HepG2 (cell line): ENCODE data around the gene CDH13. TPM values are rescaled to one million over a fixed set of nuclear protein-coding genes. Genes with fewer than 3 reads are reported as not detected.

Experiments used
- ATAC-seq: fragments of 200-7000 bp; cut with Tn5 transposase; 3 replicates; pipeline ENCODE4 v1.9.1; 2020; ENCODE audit warnings: mild to moderate bottlenecking, moderate library complexity
- BruUV-seq: library from RNA; stranded (reverse); fragments of 400-500 nt; replicated peaks from 2 replicates; lab custom pipeline; 2021; lab: Mats Ljungman, UMichigan
- CTCF ChIA-PET: fragments of 300-600 bp; formaldehyde crosslinking; extraction: SDS; loops from one replicate; lab custom pipeline; 2021; ENCODE audit warnings: low total read pairs, inconsistent platforms, low intra/inter-chr PET ratio; lab: Yijun Ruan, JAX
- POLR2A ChIA-PET: fragments of 350-600 bp; sonication (Branson Sonifier 250); formaldehyde crosslinking; loops from one replicate; lab custom pipeline; 2020; ENCODE audit warnings: antibody characterized with exemption, inconsistent platforms; lab: Yijun Ruan, JAX
- DNase-seq: peaks from one replicate; pipeline ENCODE4 v3.0.0-alpha.2; 2015; ENCODE audit warnings: low spot score
- FAIRE-seq: peaks from 3 replicates; lab custom pipeline; 2011; peaks lifted over from hg19 to GRCh38; lab: Jason Lieb, UNC
- H2AFZ ChIP-seq: one replicate; pipeline ENCODE4 v1.6.1; 2011; ENCODE audit warnings: low read length, inconsistent platforms
- H3K27ac ChIP-seq: fragments of 300-600 bp; 3 replicates; pipeline ENCODE4 v1.8.0; 2011; ENCODE audit warnings: mixed run types, mild to moderate bottlenecking, mixed read lengths, low read length, inconsistent platforms; ENCODE audit not compliant: insufficient read depth; ENCODE audit errors: extremely low read length
- H3K27me3 ChIP-seq, 2 experiments: fragments of 200-600 bp in 1 of 2; 2 replicates in 1 of 2; 3 replicates in 1 of 2; pipeline versions ENCODE4 v1.6.0 to v1.8.0; 2011; ENCODE audit warnings: low read length in 2 of 2, mild to moderate bottlenecking in 2 of 2, moderate library complexity in 2 of 2, inconsistent platforms in 1 of 2; ENCODE audit not compliant: insufficient read depth in 2 of 2, control insufficient read depth in 1 of 2
- H3K36me3 ChIP-seq, 2 experiments: fragments of 200-600 bp in 1 of 2; replicated peaks in 1 of 2; 2 replicates in 1 of 2; 3 replicates in 1 of 2; pipeline versions ENCODE4 v1.5.1 to v1.8.0; 2011; ENCODE audit warnings: low read length in 2 of 2, inconsistent platforms in 1 of 2; ENCODE audit not compliant: insufficient read depth in 2 of 2, control insufficient read depth in 1 of 2
- H3K4me1 ChIP-seq: 2 replicates; pipeline ENCODE4 v1.5.1; 2012; ENCODE audit warnings: low read length, inconsistent platforms; ENCODE audit not compliant: insufficient read depth
- H3K4me2 ChIP-seq: 2 replicates; pipeline ENCODE4 v1.6.0; 2011; ENCODE audit warnings: low read depth, low read length, inconsistent platforms
- H3K4me3 ChIP-seq, 3 experiments: fragments of 200-600 bp in 1 of 3; sonication (generic), shearing (Covaris generic) in 1 of 3; replicated peaks in 1 of 3; 2 replicates each; pipeline ENCODE4 v1.5.1; 2011 to 2016; ENCODE audit warnings: low read length in 3 of 3, inconsistent platforms in 2 of 3, low read depth in 2 of 3, mild to moderate bottlenecking in 2 of 3, control low read depth in 1 of 3, mixed read lengths in 1 of 3; ENCODE audit not compliant: insufficient read depth in 1 of 3
- H3K79me2 ChIP-seq: one replicate; pipeline ENCODE4 v1.6.1; 2011; ENCODE audit warnings: low read length, inconsistent platforms; ENCODE audit not compliant: insufficient read depth
- H3K9ac ChIP-seq: 2 replicates; pipeline ENCODE4 v1.6.0; 2011; ENCODE audit warnings: mild to moderate bottlenecking, low read depth, low read length, inconsistent platforms; ENCODE audit not compliant: insufficient read depth
- H3K9me3 ChIP-seq: 2 replicates; pipeline ENCODE4 v1.5.1; 2012; ENCODE audit warnings: mild to moderate bottlenecking, low read length
- H4K20me1 ChIP-seq: 2 replicates; pipeline ENCODE4 v1.6.0; 2011; ENCODE audit warnings: inconsistent platforms, mild to moderate bottlenecking, low read length, moderate library complexity; ENCODE audit not compliant: insufficient read depth
- DNMT3B ChIP-seq: conservative IDR thresholded peaks from 2 replicates; pipeline ENCODE4 v1.6.1; 2016; ENCODE audit warnings: missing biosample characterization, control low read depth
- IKZF4 ChIP-seq: sonication (generic); formaldehyde crosslinking; IDR thresholded peaks from 2 replicates; pipeline ENCODE4 v1.5.1; 2020; ENCODE audit warnings: borderline replicate concordance, mild to moderate bottlenecking, low read depth, missing genetic modification reagents; ENCODE audit errors: not compliant biosample characterization
- KDM1A ChIP-seq: IDR thresholded peaks from 2 replicates; pipeline ENCODE4 v1.6.1; 2016; ENCODE audit warnings: missing compliant biosample characterization
- MYNN ChIP-seq: sonication (generic); formaldehyde crosslinking; IDR thresholded peaks from 2 replicates; pipeline ENCODE4 v1.4.0; 2020; ENCODE audit warnings: mild to moderate bottlenecking, low read depth, missing genetic modification reagents
- SATB2 ChIP-seq: sonication (generic); formaldehyde crosslinking; IDR thresholded peaks from 2 replicates; pipeline ENCODE4 v1.5.0; 2020; ENCODE audit warnings: missing genetic modification reagents
- ZFP36L1 ChIP-seq: sonication (generic); formaldehyde crosslinking; IDR thresholded peaks from 2 replicates; pipeline ENCODE4 v1.8.0; 2022; ENCODE audit warnings: mild to moderate bottlenecking, missing genetic modification reagents, moderate library complexity
- ZNF256 ChIP-seq: sonication (generic); formaldehyde crosslinking; conservative IDR thresholded peaks from 2 replicates; pipeline ENCODE4 v1.4.0; 2020; ENCODE audit warnings: missing genetic modification reagents
- ZNF33A ChIP-seq: sonication (generic); formaldehyde crosslinking; IDR thresholded peaks from 2 replicates; pipeline ENCODE4 v1.5.1; 2020; ENCODE audit warnings: missing genetic modification reagents, mild to moderate bottlenecking, moderate library complexity, borderline replicate concordance
- ZNF44 ChIP-seq: sonication (generic); formaldehyde crosslinking; IDR thresholded peaks from 2 replicates; pipeline ENCODE4 v1.5.1; 2020; ENCODE audit warnings: mild to moderate bottlenecking, missing genetic modification reagents
- WGBS: methylation state at CpG from one replicate; pipeline ENCODE4 v1.1.6; 2017; ENCODE audit warnings: low lambda C conversion rate; 5-methylcytosine and 5-hydroxymethylcytosine counted together
- in situ Hi-C: cut with HindIII; loops from 2 replicates; pipeline ENCODE4 v1.10.0; 2017; ENCODE audit warnings: low pct_unique_long_range_greater_than_20kb; ENCODE audit not compliant: extremely low pct_ligation_motif_present
- intact Hi-C: fragments of 100-400 bp; cut with micrococcal nuclease; formaldehyde crosslinking; loops from one replicate; pipeline ENCODE4 v1.10.0; 2022; ENCODE audit not compliant: unreplicated experiment
- polyA plus RNA-seq, 8 experiments: library from polyadenylated mRNA; depleted of rRNA in 3 of 8; stranded (reverse) in 7 of 8; unstranded in 1 of 8; fragments of >200 nt; fragmentation: Illumina TruSeq in 4 of 8; extraction: Trizol in 4 of 8; gene quantifications; 2 replicates each; pipeline versions ENCODE4 v1.2.1 to v1.2.3, GENCODE V29; 2011 to 2016; ENCODE audit warnings: low read depth in 4 of 8, missing spikeins in 1 of 8, mixed read lengths in 1 of 8; ENCODE audit not compliant: insufficient read depth in 1 of 8
- total RNA-seq, 5 experiments: library from RNA; depleted of rRNA; stranded (reverse); fragments of >200 nt; fragmentation: Illumina TruSeq; extraction: Trizol; gene quantifications; 2 replicates each; pipeline ENCODE4 v1.2.3, GENCODE V29; 2016; ENCODE audit warnings: low read depth in 1 of 5
- TF ChIP-seq, protein P1 (sequence below), 2 experiments: IDR thresholded peaks; 2 replicates each; pipeline ENCODE4 v1.6.1; 2011 to 2012; ENCODE audit warnings: low read length in 2 of 2, borderline replicate concordance in 1 of 2, low read depth in 1 of 2, mild to moderate bottlenecking in 1 of 2, moderate library complexity in 1 of 2
- TF ChIP-seq, protein P2 (sequence below): sonication (generic); formaldehyde crosslinking; IDR thresholded peaks from 2 replicates; pipeline ENCODE4 v1.5.0; 2020; ENCODE audit warnings: missing genetic modification reagents, mild to moderate bottlenecking, borderline replicate concordance
- TF ChIP-seq, protein P3 (sequence below): sonication (generic); formaldehyde crosslinking; IDR thresholded peaks from 2 replicates; pipeline ENCODE4 v1.4.0; 2020; ENCODE audit warnings: missing genetic modification reagents, borderline replicate concordance
- TF ChIP-seq, protein P4 (sequence below): sonication (generic); formaldehyde crosslinking; conservative IDR thresholded peaks from 2 replicates; pipeline ENCODE4 v1.4.0; 2020; ENCODE audit warnings: mild to moderate bottlenecking, missing genetic modification reagents, moderate library complexity

CDH13 gene
- total and polyA plus RNA-seq, 2 of the 13 experiments (the other 11 are each of a cell fraction or from before 2014, with no cell fraction given), result not detected

DNA sequence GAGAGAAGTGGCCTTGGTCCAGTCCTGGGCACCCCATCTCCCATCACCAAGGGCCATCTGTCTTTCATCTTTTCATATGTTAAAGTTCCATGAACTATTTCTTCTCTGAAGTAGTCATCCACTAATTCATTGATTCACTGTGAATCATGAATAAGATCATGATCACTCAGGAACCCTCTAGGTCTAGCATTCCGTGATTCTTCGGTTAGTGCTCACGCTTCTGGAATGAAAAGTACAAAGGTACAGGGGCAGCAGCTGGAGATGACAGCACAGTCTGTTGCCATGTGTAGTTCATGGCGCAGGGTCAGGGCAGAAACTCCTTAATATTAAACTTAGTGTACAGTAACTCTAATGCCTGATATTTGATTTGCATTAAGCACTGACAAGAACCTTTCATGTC is 127.1 kb downstream of the CDH13 start:
- WGBS, result 0% methylated on average over 4 of the region's 4 CpGs
- no peaks in the 10 kb centered on the region for H3K36me3 ChIP-seq
- H3K27ac ChIP-seq, result no peak overlapping the region
- BruUV-seq, result no TSS peak
- DNase-seq (no peak), FAIRE-seq (no peak), ATAC-seq (no peak)
- H3K4me2 ChIP-seq, result no peak overlapping the region
- H3K9ac ChIP-seq, result no peak overlapping the region
- H3K27me3 ChIP-seq, result no peaks in the 10 kb centered on the region
- no peaks in the 10 kb centered on the region for H3K9me3 ChIP-seq
- ChIA-PET CTCF (no interaction called here), POLR2A (no interaction called here)
- in situ Hi-C loops, result no loop called here
- no peaks in the 10 kb centered on the region for H4K20me1 ChIP-seq
- no peak overlapping the region for H2AFZ ChIP-seq
- H3K4me1 ChIP-seq, result no peaks in the 10 kb centered on the region
- intact Hi-C loops, result no loop called here
- no peak overlapping the region for H3K4me3 ChIP-seq
- H3K79me2 ChIP-seq, result no peaks in the 10 kb centered on the region
- TF ChIP-seq, protein P1, sequence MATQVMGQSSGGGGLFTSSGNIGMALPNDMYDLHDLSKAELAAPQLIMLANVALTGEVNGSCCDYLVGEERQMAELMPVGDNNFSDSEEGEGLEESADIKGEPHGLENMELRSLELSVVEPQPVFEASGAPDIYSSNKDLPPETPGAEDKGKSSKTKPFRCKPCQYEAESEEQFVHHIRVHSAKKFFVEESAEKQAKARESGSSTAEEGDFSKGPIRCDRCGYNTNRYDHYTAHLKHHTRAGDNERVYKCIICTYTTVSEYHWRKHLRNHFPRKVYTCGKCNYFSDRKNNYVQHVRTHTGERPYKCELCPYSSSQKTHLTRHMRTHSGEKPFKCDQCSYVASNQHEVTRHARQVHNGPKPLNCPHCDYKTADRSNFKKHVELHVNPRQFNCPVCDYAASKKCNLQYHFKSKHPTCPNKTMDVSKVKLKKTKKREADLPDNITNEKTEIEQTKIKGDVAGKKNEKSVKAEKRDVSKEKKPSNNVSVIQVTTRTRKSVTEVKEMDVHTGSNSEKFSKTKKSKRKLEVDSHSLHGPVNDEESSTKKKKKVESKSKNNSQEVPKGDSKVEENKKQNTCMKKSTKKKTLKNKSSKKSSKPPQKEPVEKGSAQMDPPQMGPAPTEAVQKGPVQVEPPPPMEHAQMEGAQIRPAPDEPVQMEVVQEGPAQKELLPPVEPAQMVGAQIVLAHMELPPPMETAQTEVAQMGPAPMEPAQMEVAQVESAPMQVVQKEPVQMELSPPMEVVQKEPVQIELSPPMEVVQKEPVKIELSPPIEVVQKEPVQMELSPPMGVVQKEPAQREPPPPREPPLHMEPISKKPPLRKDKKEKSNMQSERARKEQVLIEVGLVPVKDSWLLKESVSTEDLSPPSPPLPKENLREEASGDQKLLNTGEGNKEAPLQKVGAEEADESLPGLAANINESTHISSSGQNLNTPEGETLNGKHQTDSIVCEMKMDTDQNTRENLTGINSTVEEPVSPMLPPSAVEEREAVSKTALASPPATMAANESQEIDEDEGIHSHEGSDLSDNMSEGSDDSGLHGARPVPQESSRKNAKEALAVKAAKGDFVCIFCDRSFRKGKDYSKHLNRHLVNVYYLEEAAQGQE (IDR thresholded peaks at IDR 0.05; ENCODE audit: borderline replicate concordance in 1 of 2, low read depth in 1 of 2, low read length in 2 of 2), result no peak
- no peak for TF ChIP-seq SATB2
- TF ChIP-seq KDM1A, result no peak
- TF ChIP-seq, protein P2, sequence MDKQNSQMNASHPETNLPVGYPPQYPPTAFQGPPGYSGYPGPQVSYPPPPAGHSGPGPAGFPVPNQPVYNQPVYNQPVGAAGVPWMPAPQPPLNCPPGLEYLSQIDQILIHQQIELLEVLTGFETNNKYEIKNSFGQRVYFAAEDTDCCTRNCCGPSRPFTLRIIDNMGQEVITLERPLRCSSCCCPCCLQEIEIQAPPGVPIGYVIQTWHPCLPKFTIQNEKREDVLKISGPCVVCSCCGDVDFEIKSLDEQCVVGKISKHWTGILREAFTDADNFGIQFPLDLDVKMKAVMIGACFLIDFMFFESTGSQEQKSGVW (CRISPR knock-in tag), result no peak
- TF ChIP-seq, protein P3, sequence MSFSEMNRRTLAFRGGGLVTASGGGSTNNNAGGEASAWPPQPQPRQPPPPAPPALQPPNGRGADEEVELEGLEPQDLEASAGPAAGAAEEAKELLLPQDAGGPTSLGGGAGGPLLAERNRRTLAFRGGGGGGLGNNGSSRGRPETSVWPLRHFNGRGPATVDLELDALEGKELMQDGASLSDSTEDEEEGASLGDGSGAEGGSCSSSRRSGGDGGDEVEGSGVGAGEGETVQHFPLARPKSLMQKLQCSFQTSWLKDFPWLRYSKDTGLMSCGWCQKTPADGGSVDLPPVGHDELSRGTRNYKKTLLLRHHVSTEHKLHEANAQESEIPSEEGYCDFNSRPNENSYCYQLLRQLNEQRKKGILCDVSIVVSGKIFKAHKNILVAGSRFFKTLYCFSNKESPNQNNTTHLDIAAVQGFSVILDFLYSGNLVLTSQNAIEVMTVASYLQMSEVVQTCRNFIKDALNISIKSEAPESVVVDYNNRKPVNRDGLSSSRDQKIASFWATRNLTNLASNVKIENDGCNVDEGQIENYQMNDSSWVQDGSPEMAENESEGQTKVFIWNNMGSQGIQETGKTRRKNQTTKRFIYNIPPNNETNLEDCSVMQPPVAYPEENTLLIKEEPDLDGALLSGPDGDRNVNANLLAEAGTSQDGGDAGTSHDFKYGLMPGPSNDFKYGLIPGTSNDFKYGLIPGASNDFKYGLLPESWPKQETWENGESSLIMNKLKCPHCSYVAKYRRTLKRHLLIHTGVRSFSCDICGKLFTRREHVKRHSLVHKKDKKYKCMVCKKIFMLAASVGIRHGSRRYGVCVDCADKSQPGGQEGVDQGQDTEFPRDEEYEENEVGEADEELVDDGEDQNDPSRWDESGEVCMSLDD (CRISPR knock-in tag), result no peak
- TF ChIP-seq, protein P4, sequence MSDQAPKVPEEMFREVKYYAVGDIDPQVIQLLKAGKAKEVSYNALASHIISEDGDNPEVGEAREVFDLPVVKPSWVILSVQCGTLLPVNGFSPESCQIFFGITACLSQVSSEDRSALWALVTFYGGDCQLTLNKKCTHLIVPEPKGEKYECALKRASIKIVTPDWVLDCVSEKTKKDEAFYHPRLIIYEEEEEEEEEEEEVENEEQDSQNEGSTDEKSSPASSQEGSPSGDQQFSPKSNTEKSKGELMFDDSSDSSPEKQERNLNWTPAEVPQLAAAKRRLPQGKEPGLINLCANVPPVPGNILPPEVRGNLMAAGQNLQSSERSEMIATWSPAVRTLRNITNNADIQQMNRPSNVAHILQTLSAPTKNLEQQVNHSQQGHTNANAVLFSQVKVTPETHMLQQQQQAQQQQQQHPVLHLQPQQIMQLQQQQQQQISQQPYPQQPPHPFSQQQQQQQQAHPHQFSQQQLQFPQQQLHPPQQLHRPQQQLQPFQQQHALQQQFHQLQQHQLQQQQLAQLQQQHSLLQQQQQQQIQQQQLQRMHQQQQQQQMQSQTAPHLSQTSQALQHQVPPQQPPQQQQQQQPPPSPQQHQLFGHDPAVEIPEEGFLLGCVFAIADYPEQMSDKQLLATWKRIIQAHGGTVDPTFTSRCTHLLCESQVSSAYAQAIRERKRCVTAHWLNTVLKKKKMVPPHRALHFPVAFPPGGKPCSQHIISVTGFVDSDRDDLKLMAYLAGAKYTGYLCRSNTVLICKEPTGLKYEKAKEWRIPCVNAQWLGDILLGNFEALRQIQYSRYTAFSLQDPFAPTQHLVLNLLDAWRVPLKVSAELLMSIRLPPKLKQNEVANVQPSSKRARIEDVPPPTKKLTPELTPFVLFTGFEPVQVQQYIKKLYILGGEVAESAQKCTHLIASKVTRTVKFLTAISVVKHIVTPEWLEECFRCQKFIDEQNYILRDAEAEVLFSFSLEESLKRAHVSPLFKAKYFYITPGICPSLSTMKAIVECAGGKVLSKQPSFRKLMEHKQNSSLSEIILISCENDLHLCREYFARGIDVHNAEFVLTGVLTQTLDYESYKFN (CRISPR knock-in tag), result no peak
- TF ChIP-seq ZNF44 (CRISPR knock-in tag), result no peak
- TF ChIP-seq ZNF256 (CRISPR knock-in tag), result no peak
- TF ChIP-seq MYNN, result no peak
- no peak for TF ChIP-seq IKZF4 (CRISPR knock-in tag)
- TF ChIP-seq DNMT3B, result no peak
- no peak for TF ChIP-seq ZNF33A (CRISPR knock-in tag)
- no peak for TF ChIP-seq ZFP36L1
